A204.1 (cell line): ENCODE results near the gene MTUS2.

Experiments
- FAIRE-seq: peaks from 2 replicates; lab custom pipeline; 2012; peaks lifted over from hg19 to GRCh38; lab: Jason Lieb, UNC

MTUS2 gene

GRCh38 chr13:29489650-29490560, 669.8 kb downstream of the MTUS2 start:
- no peak for FAIRE-seq

- no peak for FAIRE-seq
These were observed 670.4 kb downstream of the MTUS2 start for GRCh38 chr13:29490561-29490885.

GRCh38 chr13:29491248-29491647, 671.1 kb downstream of the MTUS2 start:
- no peak for FAIRE-seq

- FAIRE-seq: no peak
These were observed 673.7 kb downstream of the MTUS2 start for GRCh38 chr13:29493796-29494195.

- FAIRE-seq: no peak
These were observed 674.4 kb downstream of the MTUS2 start for GRCh38 chr13:29494520-29494919.

- FAIRE-seq: no peak
These were observed 676.1 kb downstream of the MTUS2 start for GRCh38 chr13:29496241-29496712.

GRCh38 chr13:29497137-29497654, 677.1 kb downstream of the MTUS2 start:
- no peak for FAIRE-seq

GRCh38 chr13:29498426-29499040, 678.4 kb downstream of the MTUS2 start:
- no peak for FAIRE-seq

- no peak for FAIRE-seq
These were observed 679.5 kb downstream of the MTUS2 start for GRCh38 chr13:29499506-29500165.

- FAIRE-seq: no peak
These were observed 680.2 kb downstream of the MTUS2 start for GRCh38 chr13:29500386-29500785.

GRCh38 chr13:29501674-29502073, 681.5 kb downstream of the MTUS2 start:
- no peak for FAIRE-seq

- FAIRE-seq: no peak
These were observed 682.4 kb downstream of the MTUS2 start for GRCh38 chr13:29502391-29503008.

GRCh38 chr13:29503041-29503837, 683.1 kb downstream of the MTUS2 start:
- FAIRE-seq: no peak

GRCh38 chr13:29504691-29505090, 684.6 kb downstream of the MTUS2 start:
- no peak for FAIRE-seq

- FAIRE-seq: no peak
These were observed 685.4 kb downstream of the MTUS2 start for GRCh38 chr13:29505511-29505910.

GRCh38 chr13:29505950-29506349, 685.8 kb downstream of the MTUS2 start:
- FAIRE-seq: no peak

- no peak for FAIRE-seq
These were observed 687.2 kb downstream of the MTUS2 start for GRCh38 chr13:29507356-29507755.

GRCh38 chr13:29508130-29508875, 688.2 kb downstream of the MTUS2 start:
- FAIRE-seq: no peak

GRCh38 chr13:29508876-29509252, 688.7 kb downstream of the MTUS2 start:
- FAIRE-seq: no peak

GRCh38 chr13:29509999-29510589, 690.0 kb downstream of the MTUS2 start:
- FAIRE-seq: no peak
